Measurements from ENCODE around the gene CRK.

Gene CRK

GRCh38 chr17:1492249-1493206 is 36.5 kb upstream of the CRK start, which contains the start of gene MYO1C:
TSS of gene MYO1C (minus strand) at chr17:1492686. CDS start at chr17:1492487, 199 bp downstream.
- TF ChIP-seq CTCF (IDR thresholded peaks at IDR 0.05; ENCODE audit: low read depth, low read length) (no peak), EZH2phosphoT487 (IDR thresholded peaks at IDR 0.05; ENCODE audit: low read depth) (no peak)

GRCh38 chr17:1491443-1492248 is 35.6 kb upstream of the CRK start:
- peak overlapping the region; percentile 96 for H3K4me2 ChIP-seq (ENCODE audit: low read length)
- H4K20me1 ChIP-seq (ENCODE audit: insufficient read depth, low read length), result no peaks in the 10 kb centered on the region
- H3K27me3 ChIP-seq (ENCODE audit: low read depth, low read length), result peaks cover 6% of the 10 kb centered on the region
- no peaks in the 10 kb centered on the region for H3K9me3 ChIP-seq (ENCODE audit: insufficient read depth, low read length)
- peaks cover 15% of the 10 kb centered on the region for H3K4me1 ChIP-seq (ENCODE audit: low read length)
- no peaks in the 10 kb centered on the region for H3K36me3 ChIP-seq (replicated peaks; ENCODE audit: low read depth, low read length)
- H3K4me3 ChIP-seq (ENCODE audit: low read length), result peak overlapping the region; percentile 97
- no peaks in the 10 kb centered on the region for H3K79me2 ChIP-seq (ENCODE audit: low read length)
- no peak overlapping the region; the same call in 1 of the 2 replicates for H2AFZ ChIP-seq (ENCODE audit: low read depth, low read length)
- 0 out of 2 replicates have a peak overlapping the region, but pooled peaks have one; percentile 6 for H3K27ac ChIP-seq (ENCODE audit: low read length)
- peak overlapping the region; percentile 80 for H3K9ac ChIP-seq (ENCODE audit: low read length)
- TF ChIP-seq EZH2phosphoT487 (IDR thresholded peaks at IDR 0.05; ENCODE audit: low read depth) (no peak), CTCF (IDR thresholded peaks at IDR 0.05; ENCODE audit: low read depth, low read length) (no peak)

More at GRCh38 chr17:1492249-1493206, 36.5 kb upstream of the CRK start, which contains the start of gene MYO1C:
- Histone ChIP-seq H3K9me3 (ENCODE audit: insufficient read depth, low read length) (no peaks in the 10 kb centered on the region), H4K20me1 (ENCODE audit: insufficient read depth, low read length) (no peaks in the 10 kb centered on the region), H2AFZ (ENCODE audit: low read depth, low read length) (no peak within 1 kb of the TSS; the same call in 1 of the 2 replicates), H3K27ac (ENCODE audit: low read length) (no peak within 1 kb of the TSS), H3K9ac (ENCODE audit: low read length) (peak within 1 kb of the TSS; percentile 69), H3K4me1 (ENCODE audit: low read length) (peaks cover 9% of the 10 kb centered on the region; the same call in 1 of the 2 replicates), H3K4me2 (ENCODE audit: low read length) (peak within 1 kb of the TSS; percentile 96), H3K79me2 (ENCODE audit: low read length) (no peaks in the 10 kb centered on the region), H3K4me3 (ENCODE audit: low read length) (peak within 1 kb of the TSS; percentile 88), H3K36me3 (replicated peaks; ENCODE audit: low read depth, low read length) (no peaks in the 10 kb centered on the region), H3K27me3 (ENCODE audit: low read depth, low read length) (peaks cover 6% of the 10 kb centered on the region)

- Histone ChIP-seq H4K20me1 (ENCODE audit: insufficient read depth, low read length) (no peaks in the 10 kb centered on the region), H3K4me3 (ENCODE audit: low read length) (peak overlapping the region; percentile 97), H3K9ac (ENCODE audit: low read length) (peak overlapping the region; percentile 80), H2AFZ (ENCODE audit: low read depth, low read length) (no peak overlapping the region), H3K9me3 (ENCODE audit: insufficient read depth, low read length) (no peaks in the 10 kb centered on the region), H3K36me3 (replicated peaks; ENCODE audit: low read depth, low read length) (no peaks in the 10 kb centered on the region), H3K4me1 (ENCODE audit: low read length) (peaks cover 16% of the 10 kb centered on the region), H3K27me3 (ENCODE audit: low read depth, low read length) (peaks cover 6% of the 10 kb centered on the region), H3K79me2 (ENCODE audit: low read length) (no peaks in the 10 kb centered on the region), H3K27ac (ENCODE audit: low read length) (peak overlapping the region; percentile 6; the same call in 1 of the 2 replicates), H3K4me2 (ENCODE audit: low read length) (peak overlapping the region; percentile 91)
- no peak for TF ChIP-seq EZH2phosphoT487 (IDR thresholded peaks at IDR 0.05; ENCODE audit: low read depth)
- TF ChIP-seq CTCF (IDR thresholded peaks at IDR 0.05; ENCODE audit: low read depth, low read length), result no peak
Measured at GRCh38 chr17:1490643-1491442, 34.8 kb upstream of the CRK start.

Measured in OCI-LY3 (cell line).